AG04450 (cell line): ENCODE data around the gene BLTP3A. TPM values are rescaled to one million over a fixed set of nuclear protein-coding genes. Genes with fewer than 3 reads are reported as not detected.

Experiments
- polyA plus RNA-seq: library from polyadenylated mRNA; depleted of rRNA; stranded (reverse); fragments of >200 nt; gene quantifications from 2 replicates; pipeline ENCODE4 v1.2.3, GENCODE V29; 2011; rRNA removed
- small RNA-seq: library from RNA; depleted of rRNA; stranded (forward); fragments of <200 nt; gene quantifications from one replicate; pipeline ENCODE3, GENCODE V24; 2012; ENCODE audit warnings: low read depth; ENCODE audit not compliant: insufficient read length

Gene BLTP3A
- polyA plus RNA-seq, 1 experiment, result 9.9 TPM

Small RNA genes lying within 50 kb of the gene (small RNA-seq; reads per million reads assigned to genes)
- gene RF00019, result not detected

Other genes starting within 250 kb of the BLTP3A start
- 0.04 TPM in 1 of 2 replicates, not detected in the other for gene SPDEF, start 235.8 kb upstream of the BLTP3A start, polyA plus RNA-seq
- 53.2 and 57.0 TPM in 2 replicates for gene ILRUN, start 95.3 kb upstream of the BLTP3A start, polyA plus RNA-seq
- 184 and 197 TPM in 2 replicates for gene SNRPC, start 34.6 kb upstream of the BLTP3A start, polyA plus RNA-seq
- 29.1 and 35.4 TPM in 2 replicates for gene TAF11, start 96.0 kb downstream of the BLTP3A start, polyA plus RNA-seq
- 5.1 and 6.5 TPM in 2 replicates for gene ANKS1A, start 97.2 kb downstream of the BLTP3A start, polyA plus RNA-seq